Panc1 (cell line): ENCODE data around the gene PPTC7.

Experiments used
- POLR2AphosphoS5 ChIP-seq: IDR thresholded peaks from 2 replicates; pipeline ENCODE4 v1.6.1; 2012; ENCODE audit warnings: mild to moderate bottlenecking, low read depth, low read length, moderate library complexity
- SIN3A ChIP-seq: IDR thresholded peaks from 2 replicates; pipeline ENCODE4 v1.6.1; 2012; ENCODE audit warnings: low read depth, mild to moderate bottlenecking, low read length, moderate library complexity, borderline replicate concordance; ENCODE audit not compliant: insufficient read depth
- TF ChIP-seq, protein P1 (sequence below): fragments of 450-650 bp; IDR thresholded peaks from 2 replicates; pipeline ENCODE4 v1.5.1; 2017; ENCODE audit warnings: mild to moderate bottlenecking
- TF ChIP-seq, protein P2 (sequence below), 2 experiments: IDR thresholded peaks; 2 replicates each; pipeline ENCODE4 v1.6.1; 2011 to 2012; ENCODE audit warnings: low read depth in 2 of 2, control low read depth in 1 of 2, low read length in 1 of 2, mild to moderate bottlenecking in 1 of 2, moderate library complexity in 1 of 2; ENCODE audit not compliant: insufficient read depth in 1 of 2

DNA sequence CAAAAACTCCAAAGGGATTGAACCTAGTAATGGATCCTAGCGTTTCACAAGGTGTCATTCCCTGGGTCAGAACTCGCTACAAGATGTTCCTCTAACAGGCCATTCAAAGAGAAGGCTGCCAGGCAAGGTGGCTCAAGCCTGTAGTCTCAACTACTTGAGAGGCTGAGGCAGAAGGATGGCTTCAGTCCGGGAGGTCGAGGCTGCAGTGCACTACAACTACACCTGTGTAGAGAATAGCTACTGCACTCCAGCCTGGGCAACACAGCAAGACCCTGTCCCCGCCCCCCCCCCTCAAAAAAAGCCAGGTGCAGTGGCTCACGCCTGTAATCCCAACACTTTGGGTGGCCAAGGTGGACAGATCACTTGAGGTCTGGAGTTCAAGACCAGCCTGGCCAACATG lies 14.4 kb downstream of the PPTC7 start:
- TF ChIP-seq, protein P1, sequence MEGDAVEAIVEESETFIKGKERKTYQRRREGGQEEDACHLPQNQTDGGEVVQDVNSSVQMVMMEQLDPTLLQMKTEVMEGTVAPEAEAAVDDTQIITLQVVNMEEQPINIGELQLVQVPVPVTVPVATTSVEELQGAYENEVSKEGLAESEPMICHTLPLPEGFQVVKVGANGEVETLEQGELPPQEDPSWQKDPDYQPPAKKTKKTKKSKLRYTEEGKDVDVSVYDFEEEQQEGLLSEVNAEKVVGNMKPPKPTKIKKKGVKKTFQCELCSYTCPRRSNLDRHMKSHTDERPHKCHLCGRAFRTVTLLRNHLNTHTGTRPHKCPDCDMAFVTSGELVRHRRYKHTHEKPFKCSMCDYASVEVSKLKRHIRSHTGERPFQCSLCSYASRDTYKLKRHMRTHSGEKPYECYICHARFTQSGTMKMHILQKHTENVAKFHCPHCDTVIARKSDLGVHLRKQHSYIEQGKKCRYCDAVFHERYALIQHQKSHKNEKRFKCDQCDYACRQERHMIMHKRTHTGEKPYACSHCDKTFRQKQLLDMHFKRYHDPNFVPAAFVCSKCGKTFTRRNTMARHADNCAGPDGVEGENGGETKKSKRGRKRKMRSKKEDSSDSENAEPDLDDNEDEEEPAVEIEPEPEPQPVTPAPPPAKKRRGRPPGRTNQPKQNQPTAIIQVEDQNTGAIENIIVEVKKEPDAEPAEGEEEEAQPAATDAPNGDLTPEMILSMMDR = no peak
- TF ChIP-seq SIN3A (no peak), POLR2AphosphoS5 (no peak)
- TF ChIP-seq, protein P2, sequence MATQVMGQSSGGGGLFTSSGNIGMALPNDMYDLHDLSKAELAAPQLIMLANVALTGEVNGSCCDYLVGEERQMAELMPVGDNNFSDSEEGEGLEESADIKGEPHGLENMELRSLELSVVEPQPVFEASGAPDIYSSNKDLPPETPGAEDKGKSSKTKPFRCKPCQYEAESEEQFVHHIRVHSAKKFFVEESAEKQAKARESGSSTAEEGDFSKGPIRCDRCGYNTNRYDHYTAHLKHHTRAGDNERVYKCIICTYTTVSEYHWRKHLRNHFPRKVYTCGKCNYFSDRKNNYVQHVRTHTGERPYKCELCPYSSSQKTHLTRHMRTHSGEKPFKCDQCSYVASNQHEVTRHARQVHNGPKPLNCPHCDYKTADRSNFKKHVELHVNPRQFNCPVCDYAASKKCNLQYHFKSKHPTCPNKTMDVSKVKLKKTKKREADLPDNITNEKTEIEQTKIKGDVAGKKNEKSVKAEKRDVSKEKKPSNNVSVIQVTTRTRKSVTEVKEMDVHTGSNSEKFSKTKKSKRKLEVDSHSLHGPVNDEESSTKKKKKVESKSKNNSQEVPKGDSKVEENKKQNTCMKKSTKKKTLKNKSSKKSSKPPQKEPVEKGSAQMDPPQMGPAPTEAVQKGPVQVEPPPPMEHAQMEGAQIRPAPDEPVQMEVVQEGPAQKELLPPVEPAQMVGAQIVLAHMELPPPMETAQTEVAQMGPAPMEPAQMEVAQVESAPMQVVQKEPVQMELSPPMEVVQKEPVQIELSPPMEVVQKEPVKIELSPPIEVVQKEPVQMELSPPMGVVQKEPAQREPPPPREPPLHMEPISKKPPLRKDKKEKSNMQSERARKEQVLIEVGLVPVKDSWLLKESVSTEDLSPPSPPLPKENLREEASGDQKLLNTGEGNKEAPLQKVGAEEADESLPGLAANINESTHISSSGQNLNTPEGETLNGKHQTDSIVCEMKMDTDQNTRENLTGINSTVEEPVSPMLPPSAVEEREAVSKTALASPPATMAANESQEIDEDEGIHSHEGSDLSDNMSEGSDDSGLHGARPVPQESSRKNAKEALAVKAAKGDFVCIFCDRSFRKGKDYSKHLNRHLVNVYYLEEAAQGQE (IDR thresholded peaks at IDR 0.05; ENCODE audit: insufficient read depth in 1 of 2, low read depth in 2 of 2, low read length in 1 of 2) = no peak
